ENCODE measurements around the gene ARHGEF17.

The ARHGEF17 gene

DNA sequence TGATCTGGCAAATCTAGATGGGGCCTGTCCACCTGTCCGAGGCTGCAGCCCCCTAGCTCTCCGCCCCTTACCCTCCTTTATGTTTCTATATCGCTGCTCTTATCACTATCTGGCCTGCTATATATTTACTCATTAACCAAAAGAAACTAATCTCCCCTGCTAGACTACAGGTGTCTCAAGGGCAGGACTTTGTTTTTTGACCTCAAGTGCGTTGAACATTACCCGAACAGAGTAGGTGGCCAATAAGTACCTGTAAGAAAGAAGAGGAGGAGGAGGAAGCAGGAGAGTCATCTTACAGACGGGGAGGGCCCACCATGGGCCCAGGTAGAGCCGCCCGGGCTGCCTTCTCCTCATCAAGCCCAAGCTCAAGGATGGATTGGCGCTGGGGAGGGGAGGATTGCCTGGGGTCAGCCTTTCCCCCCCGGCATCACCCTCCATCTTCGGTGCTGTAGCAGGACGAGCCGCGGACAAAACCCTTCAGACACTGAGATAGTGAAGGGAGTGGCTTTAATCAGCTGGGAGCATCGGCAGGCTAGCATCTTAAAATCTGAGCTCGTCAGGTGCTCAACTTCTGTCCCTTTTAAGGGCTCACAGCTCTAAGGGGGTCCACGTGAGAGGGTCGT lies 37.1 kb upstream of the ARHGEF17 start:
- TF ChIP-seq POLR2AphosphoS5 (IDR thresholded peaks at IDR 0.05; ENCODE audit: low read depth, low read length): no peak
- TF ChIP-seq SIN3A (IDR thresholded peaks at IDR 0.05; ENCODE audit: borderline replicate concordance, insufficient read depth, low read length): no peak
- TF ChIP-seq, protein P1, sequence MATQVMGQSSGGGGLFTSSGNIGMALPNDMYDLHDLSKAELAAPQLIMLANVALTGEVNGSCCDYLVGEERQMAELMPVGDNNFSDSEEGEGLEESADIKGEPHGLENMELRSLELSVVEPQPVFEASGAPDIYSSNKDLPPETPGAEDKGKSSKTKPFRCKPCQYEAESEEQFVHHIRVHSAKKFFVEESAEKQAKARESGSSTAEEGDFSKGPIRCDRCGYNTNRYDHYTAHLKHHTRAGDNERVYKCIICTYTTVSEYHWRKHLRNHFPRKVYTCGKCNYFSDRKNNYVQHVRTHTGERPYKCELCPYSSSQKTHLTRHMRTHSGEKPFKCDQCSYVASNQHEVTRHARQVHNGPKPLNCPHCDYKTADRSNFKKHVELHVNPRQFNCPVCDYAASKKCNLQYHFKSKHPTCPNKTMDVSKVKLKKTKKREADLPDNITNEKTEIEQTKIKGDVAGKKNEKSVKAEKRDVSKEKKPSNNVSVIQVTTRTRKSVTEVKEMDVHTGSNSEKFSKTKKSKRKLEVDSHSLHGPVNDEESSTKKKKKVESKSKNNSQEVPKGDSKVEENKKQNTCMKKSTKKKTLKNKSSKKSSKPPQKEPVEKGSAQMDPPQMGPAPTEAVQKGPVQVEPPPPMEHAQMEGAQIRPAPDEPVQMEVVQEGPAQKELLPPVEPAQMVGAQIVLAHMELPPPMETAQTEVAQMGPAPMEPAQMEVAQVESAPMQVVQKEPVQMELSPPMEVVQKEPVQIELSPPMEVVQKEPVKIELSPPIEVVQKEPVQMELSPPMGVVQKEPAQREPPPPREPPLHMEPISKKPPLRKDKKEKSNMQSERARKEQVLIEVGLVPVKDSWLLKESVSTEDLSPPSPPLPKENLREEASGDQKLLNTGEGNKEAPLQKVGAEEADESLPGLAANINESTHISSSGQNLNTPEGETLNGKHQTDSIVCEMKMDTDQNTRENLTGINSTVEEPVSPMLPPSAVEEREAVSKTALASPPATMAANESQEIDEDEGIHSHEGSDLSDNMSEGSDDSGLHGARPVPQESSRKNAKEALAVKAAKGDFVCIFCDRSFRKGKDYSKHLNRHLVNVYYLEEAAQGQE (IDR thresholded peaks at IDR 0.05; ENCODE audit: insufficient read depth in 1 of 2, low read depth in 2 of 2, low read length in 2 of 2): no peak
- no peak for TF ChIP-seq TAF1 (IDR thresholded peaks at IDR 0.05; ENCODE audit: borderline replicate concordance, insufficient read depth, low read length)
- TF ChIP-seq FOXP2 (optimal IDR thresholded peaks at IDR 0.05; ENCODE audit: borderline replicate concordance, extremely low read depth, extremely low read length, insufficient read depth): no peak

DNA sequence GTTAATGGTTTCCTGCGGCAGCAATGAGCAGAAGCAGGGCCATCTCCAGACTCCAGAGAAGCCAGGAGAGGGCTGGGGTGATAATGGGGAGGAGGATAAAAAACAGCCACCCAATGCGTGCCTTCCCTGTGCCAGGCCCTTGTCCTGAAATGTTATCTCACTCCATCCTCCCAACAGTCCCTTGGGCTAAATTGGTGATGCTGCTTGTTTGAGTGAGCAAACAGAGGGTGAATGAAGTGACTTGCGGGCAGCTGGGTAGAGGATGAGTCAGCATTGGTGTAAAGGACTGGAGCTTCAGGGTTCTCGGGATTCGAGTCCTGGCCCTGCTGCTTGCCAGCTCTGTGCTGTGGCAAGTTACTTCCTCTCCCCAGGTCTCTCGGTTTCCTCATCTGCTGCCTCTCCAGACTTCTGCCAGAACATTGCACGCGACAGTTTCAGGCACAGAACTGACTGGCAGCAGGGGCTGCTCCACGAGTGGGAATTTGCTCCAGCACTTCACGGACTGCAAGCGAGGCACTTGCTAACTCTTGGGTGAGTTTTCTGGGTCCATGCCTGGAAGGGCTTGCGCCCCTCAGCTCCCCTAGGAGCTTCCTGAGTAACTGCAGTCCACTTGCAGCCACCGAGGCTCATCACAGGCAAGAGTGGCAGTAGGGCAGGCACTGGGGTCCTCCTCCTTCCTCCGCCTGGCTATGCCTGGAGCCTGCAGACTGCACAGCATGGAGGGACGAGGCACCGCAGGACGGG lies 36.0 kb upstream of the ARHGEF17 start, which contains the start of gene P2RY6:
TSS of gene P2RY6 (plus strand) at position 403 of the 744 bp plus-strand sequence. CDS start 24,181 bp downstream, outside the sequence.
- TF ChIP-seq SIN3A (IDR thresholded peaks at IDR 0.05; ENCODE audit: borderline replicate concordance, insufficient read depth, low read length) (no peak), FOXP2 (optimal IDR thresholded peaks at IDR 0.05; ENCODE audit: borderline replicate concordance, extremely low read depth, extremely low read length, insufficient read depth) (no peak), TAF1 (IDR thresholded peaks at IDR 0.05; ENCODE audit: borderline replicate concordance, insufficient read depth, low read length) (no peak), POLR2AphosphoS5 (IDR thresholded peaks at IDR 0.05; ENCODE audit: low read depth, low read length) (no peak)
- TF ChIP-seq, protein P1 (IDR thresholded peaks at IDR 0.05; ENCODE audit: insufficient read depth in 1 of 2, low read depth in 2 of 2, low read length in 2 of 2): no peak

DNA sequence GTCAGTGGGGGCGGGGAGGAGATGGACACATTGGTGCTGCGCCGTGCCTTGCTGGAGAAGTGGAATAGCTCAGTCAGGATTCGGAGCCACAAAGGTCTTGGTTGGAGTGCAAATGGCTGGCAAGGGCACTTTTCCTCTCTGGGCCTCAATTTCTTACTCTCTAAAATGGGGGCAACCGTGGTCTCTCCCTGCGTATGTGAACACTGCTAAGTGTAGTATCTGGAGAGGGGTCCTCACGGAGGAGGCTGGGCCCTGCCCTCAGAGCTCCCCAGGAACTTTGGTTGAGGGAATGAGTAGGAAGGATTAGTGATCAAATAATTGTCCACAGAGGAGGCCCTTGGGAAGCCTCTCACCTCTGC lies 35.4 kb upstream of the ARHGEF17 start:
- TF ChIP-seq TAF1 (IDR thresholded peaks at IDR 0.05; ENCODE audit: borderline replicate concordance, insufficient read depth, low read length): no peak
- no peak for TF ChIP-seq FOXP2 (optimal IDR thresholded peaks at IDR 0.05; ENCODE audit: borderline replicate concordance, extremely low read depth, extremely low read length, insufficient read depth)
- no peak for TF ChIP-seq POLR2AphosphoS5 (IDR thresholded peaks at IDR 0.05; ENCODE audit: low read depth, low read length)
- TF ChIP-seq, protein P1 (IDR thresholded peaks at IDR 0.05; ENCODE audit: insufficient read depth in 1 of 2, low read depth in 2 of 2, low read length in 2 of 2): no peak
- no peak for TF ChIP-seq SIN3A (IDR thresholded peaks at IDR 0.05; ENCODE audit: borderline replicate concordance, insufficient read depth, low read length)

DNA sequence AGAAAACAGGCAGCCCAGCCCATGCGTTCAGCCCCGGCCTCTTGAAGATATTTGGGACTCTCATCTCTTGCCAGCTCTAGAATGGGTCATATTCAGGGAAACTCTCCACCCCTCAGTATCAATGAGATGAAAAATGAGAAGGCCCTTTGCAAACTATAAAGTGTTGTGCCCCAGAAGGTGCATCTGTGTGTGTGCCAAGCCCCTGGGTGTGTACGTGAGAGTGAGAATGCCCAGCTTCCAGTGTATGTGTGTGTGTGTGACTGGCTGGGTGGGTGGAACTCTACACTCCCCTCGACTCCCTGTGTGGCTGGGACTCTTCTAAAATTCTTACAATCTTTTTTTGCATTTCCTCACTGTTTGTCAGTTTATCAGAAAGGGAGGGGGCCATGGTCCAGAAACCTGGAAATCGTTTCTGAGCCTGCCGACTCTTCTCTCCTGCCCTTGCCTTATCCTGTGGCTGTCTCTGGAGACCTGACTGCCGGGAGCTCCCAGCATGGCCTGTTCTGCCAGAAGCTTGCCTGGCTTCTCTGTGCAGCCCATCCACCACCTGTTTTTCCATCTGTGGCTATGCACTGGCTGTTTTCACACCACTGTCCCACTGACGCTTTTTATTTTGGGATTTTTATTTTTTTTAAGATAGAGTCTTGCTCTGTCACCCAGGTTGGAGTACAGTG lies 34.7 kb upstream of the ARHGEF17 start:
- TF ChIP-seq FOXP2 (optimal IDR thresholded peaks at IDR 0.05; ENCODE audit: borderline replicate concordance, extremely low read depth, extremely low read length, insufficient read depth) (no peak), POLR2AphosphoS5 (IDR thresholded peaks at IDR 0.05; ENCODE audit: low read depth, low read length) (no peak), SIN3A (IDR thresholded peaks at IDR 0.05; ENCODE audit: borderline replicate concordance, insufficient read depth, low read length) (no peak)
- TF ChIP-seq, protein P1 (IDR thresholded peaks at IDR 0.05; ENCODE audit: insufficient read depth in 1 of 2, low read depth in 2 of 2, low read length in 2 of 2): no peak
